ENCODE results near the gene ELF5. TPM values are rescaled to one million over a fixed set of nuclear protein-coding genes. Genes with fewer than 3 reads are reported as not detected.

ELF5 gene
- total RNA-seq, 2 experiments from 2014 or later, result not detected

GRCh38 chr11:34522188-34522587, 8.6 kb upstream of the ELF5 start:
- no peak for ATAC-seq
- no peak overlapping the region for H3K4me3 Mint-ChIP-seq
- no peaks in the 10 kb centered on the region for H3K4me1 Mint-ChIP-seq

GRCh38 chr11:34521265-34521664, 7.7 kb upstream of the ELF5 start:
- ATAC-seq, result no peak
- ChIA-PET CTCF (no interaction called here), POLR2A (no interaction called here)
- no peak overlapping the region for H3K27ac Mint-ChIP-seq
- H3K4me3 Mint-ChIP-seq, result no peak overlapping the region
- no peaks in the 10 kb centered on the region for H3K9me3 Mint-ChIP-seq (ENCODE audit: low read depth)
- no peaks in the 10 kb centered on the region for H3K4me1 Mint-ChIP-seq
- no peak for DNase-seq
- no peaks in the 10 kb centered on the region for H3K27me3 Mint-ChIP-seq
- H3K36me3 Mint-ChIP-seq (ENCODE audit: low read depth), result no peaks in the 10 kb centered on the region
- intact Hi-C loops (cut with DNase I, micrococcal nuclease), result no loop called here

More at GRCh38 chr11:34522188-34522587, 8.6 kb upstream of the ELF5 start:
- DNase-seq, result no peak
- POLR2A ChIA-PET, result no interaction called here
- H3K27me3 Mint-ChIP-seq, result no peaks in the 10 kb centered on the region
- H3K9me3 Mint-ChIP-seq (ENCODE audit: low read depth), result no peaks in the 10 kb centered on the region
- intact Hi-C loops (cut with DNase I, micrococcal nuclease), result no loop called here
- CTCF ChIA-PET, result interaction anchor here (1.6 kb wide), 1 partner anchor 10 kb away, joined by 3 read pairs; no protein-coding TSS in a partner anchor
- H3K27ac Mint-ChIP-seq, result no peak overlapping the region
- no peaks in the 10 kb centered on the region for H3K36me3 Mint-ChIP-seq (ENCODE audit: low read depth)

GRCh38 chr11:34519595-34520235, 6.1 kb upstream of the ELF5 start:
- intact Hi-C loops (cut with DNase I, micrococcal nuclease), result no loop called here
- no peaks in the 10 kb centered on the region for H3K36me3 Mint-ChIP-seq (ENCODE audit: low read depth)
- CTCF ChIA-PET, result interaction anchor here (0.9 kb wide), 1 partner anchor 18 kb away, joined by 5 read pairs; no protein-coding TSS in a partner anchor
- H3K9me3 Mint-ChIP-seq (ENCODE audit: low read depth), result no peaks in the 10 kb centered on the region
- no peak for DNase-seq
- POLR2A ChIA-PET, result no interaction called here
- H3K4me1 Mint-ChIP-seq, result no peaks in the 10 kb centered on the region
- no peak overlapping the region for H3K4me3 Mint-ChIP-seq
- ATAC-seq, result no peak
- H3K27me3 Mint-ChIP-seq, result peaks cover 2% of the 10 kb centered on the region
- H3K27ac Mint-ChIP-seq, result no peak overlapping the region

- H3K27me3 Mint-ChIP-seq, result peaks cover 2% of the 10 kb centered on the region
- ATAC-seq (no peak), DNase-seq (no peak)
- CTCF ChIA-PET, result no interaction called here
- H3K36me3 Mint-ChIP-seq (ENCODE audit: low read depth), result no peaks in the 10 kb centered on the region
- POLR2A ChIA-PET, result no interaction called here
- H3K4me1 Mint-ChIP-seq, result no peaks in the 10 kb centered on the region
- no peak overlapping the region for H3K4me3 Mint-ChIP-seq
- intact Hi-C loops (cut with DNase I, micrococcal nuclease), result no loop called here
- no peak overlapping the region for H3K27ac Mint-ChIP-seq
- H3K9me3 Mint-ChIP-seq (ENCODE audit: low read depth), result no peaks in the 10 kb centered on the region
Measured at GRCh38 chr11:34516247-34517040, 2.9 kb upstream of the ELF5 start.

GRCh38 chr11:34514597-34514996, 1.0 kb upstream of the ELF5 start:
- Mint-ChIP-seq H3K4me1 (no peaks in the 10 kb centered on the region), H3K27ac (no peak overlapping the region), H3K27me3 (peaks cover 2% of the 10 kb centered on the region), H3K4me3 (no peak overlapping the region), H3K9me3 (ENCODE audit: low read depth) (no peaks in the 10 kb centered on the region), H3K36me3 (ENCODE audit: low read depth) (no peaks in the 10 kb centered on the region)
- DNase-seq, result no peak
- ATAC-seq, result no peak
- intact Hi-C loops (cut with DNase I, micrococcal nuclease), result no loop called here
- CTCF ChIA-PET, result interaction anchor here (1.1 to 2.2 kb wide), 2 partner anchors 14 to 380 kb away, joined by 4 to 7 read pairs; no protein-coding TSS in a partner anchor
- POLR2A ChIA-PET, result no interaction called here

GRCh38 chr11:34512840-34513681, 533 bp downstream of the ELF5 start:
- ATAC-seq (peak; percentile 98), DNase-seq (peak; percentile 77)
- no peaks in the 10 kb centered on the region for H3K36me3 Mint-ChIP-seq (ENCODE audit: low read depth)
- peaks cover 2% of the 10 kb centered on the region for H3K27me3 Mint-ChIP-seq
- no peaks in the 10 kb centered on the region for H3K4me1 Mint-ChIP-seq
- ChIA-PET POLR2A (no interaction called here), CTCF (interaction anchor here (0.6 to 3.6 kb wide), 24 partner anchors 8 to 1222 kb away, joined by 3 to 16 read pairs (median 4); no protein-coding TSS in a partner anchor)
- no peak overlapping the region for H3K4me3 Mint-ChIP-seq
- intact Hi-C loops (cut with DNase I, micrococcal nuclease), result loop anchor here in 1 of 2 experiments (1.0 kb wide), 2 partner anchors 378 to 879 kb away; no protein-coding TSS in a partner anchor
- H3K27ac Mint-ChIP-seq, result no peak overlapping the region
- no peaks in the 10 kb centered on the region for H3K9me3 Mint-ChIP-seq (ENCODE audit: low read depth)

GRCh38 chr11:34510673-34511072, 2.9 kb downstream of the ELF5 start:
- intact Hi-C loops (cut with DNase I, micrococcal nuclease), result no loop called here
- ChIA-PET CTCF (interaction anchor here (3.6 kb wide), 1 partner anchor 12 kb away, joined by 16 read pairs; no protein-coding TSS in a partner anchor), POLR2A (no interaction called here)
- Mint-ChIP-seq H3K4me3 (no peak overlapping the region), H3K27ac (no peak overlapping the region), H3K27me3 (peaks cover under 1% of the 10 kb centered on the region), H3K4me1 (no peaks in the 10 kb centered on the region), H3K36me3 (ENCODE audit: low read depth) (no peaks in the 10 kb centered on the region), H3K9me3 (ENCODE audit: low read depth) (no peaks in the 10 kb centered on the region)
- no peak for ATAC-seq
- DNase-seq, result no peak

- CTCF ChIA-PET, result no interaction called here
Measured at GRCh38 chr11:34510218-34510617, 3.4 kb downstream of the ELF5 start.

GRCh38 chr11:34509336-34509876, 4.2 kb downstream of the ELF5 start:
- Mint-ChIP-seq H3K4me3 (no peak overlapping the region), H3K9me3 (ENCODE audit: low read depth) (no peaks in the 10 kb centered on the region), H3K36me3 (ENCODE audit: low read depth) (no peaks in the 10 kb centered on the region), H3K4me1 (no peaks in the 10 kb centered on the region), H3K27me3 (no peaks in the 10 kb centered on the region), H3K27ac (no peak overlapping the region)
- no peak for DNase-seq
- intact Hi-C loops (cut with DNase I, micrococcal nuclease), result no loop called here
- CTCF ChIA-PET, result no interaction called here
- ATAC-seq, result no peak
- POLR2A ChIA-PET, result no interaction called here

More at GRCh38 chr11:34510218-34510617, 3.4 kb downstream of the ELF5 start:
- H3K27me3 Mint-ChIP-seq, result no peaks in the 10 kb centered on the region
- no peaks in the 10 kb centered on the region for H3K36me3 Mint-ChIP-seq (ENCODE audit: low read depth)
- H3K27ac Mint-ChIP-seq, result no peak overlapping the region
- DNase-seq (no peak), ATAC-seq (no peak)
- intact Hi-C loops (cut with DNase I, micrococcal nuclease), result no loop called here
- no peaks in the 10 kb centered on the region for H3K4me1 Mint-ChIP-seq
- POLR2A ChIA-PET, result no interaction called here
- no peak overlapping the region for H3K4me3 Mint-ChIP-seq
- no peaks in the 10 kb centered on the region for H3K9me3 Mint-ChIP-seq (ENCODE audit: low read depth)

GRCh38 chr11:34508524-34508923, 5.1 kb downstream of the ELF5 start:
- intact Hi-C loops (cut with DNase I, micrococcal nuclease), result no loop called here
- Mint-ChIP-seq H3K27me3 (no peaks in the 10 kb centered on the region), H3K4me1 (no peaks in the 10 kb centered on the region), H3K27ac (no peak overlapping the region), H3K4me3 (no peak overlapping the region), H3K36me3 (ENCODE audit: low read depth) (no peaks in the 10 kb centered on the region), H3K9me3 (ENCODE audit: low read depth) (no peaks in the 10 kb centered on the region)
- POLR2A ChIA-PET, result no interaction called here
- no peak for DNase-seq
- CTCF ChIA-PET, result no interaction called here
- ATAC-seq, result no peak

- H3K36me3 Mint-ChIP-seq (ENCODE audit: low read depth), result no peaks in the 10 kb centered on the region
- ATAC-seq (no peak), DNase-seq (no peak)
- ChIA-PET POLR2A (no interaction called here), CTCF (no interaction called here)
- H3K4me1 Mint-ChIP-seq, result no peaks in the 10 kb centered on the region
- H3K27ac Mint-ChIP-seq, result no peak overlapping the region
- no peak overlapping the region for H3K4me3 Mint-ChIP-seq
- H3K9me3 Mint-ChIP-seq (ENCODE audit: low read depth), result no peaks in the 10 kb centered on the region
- intact Hi-C loops (cut with DNase I, micrococcal nuclease), result no loop called here
- H3K27me3 Mint-ChIP-seq, result no peaks in the 10 kb centered on the region
Measured at GRCh38 chr11:34507610-34508009, 6.0 kb downstream of the ELF5 start.

Measured in activated CD4-positive, alpha-beta T cell treated with anti-CD3 and anti-CD28 coated beads for 36 hours (primary cell).